Neural progenitor cell (in vitro differentiated cells): ENCODE data around the gene C3orf33.

Source experiments
- CTCF ChIP-seq: fragments of 200-600 bp; sonication (generic); IDR thresholded peaks from 2 replicates; pipeline ENCODE4 v1.5.1; 2017; ENCODE audit warnings: antibody characterized with exemption, mild to moderate bottlenecking
- EZH2 ChIP-seq: fragments of 200-600 bp; sonication (generic); IDR thresholded peaks from 2 replicates; pipeline ENCODE4 v1.6.1; 2017; ENCODE audit warnings: antibody characterized with exemption, mild to moderate bottlenecking, moderate library complexity
- EZH2phosphoT487 ChIP-seq: fragments of 200-600 bp; sonication (generic); IDR thresholded peaks from 2 replicates; pipeline ENCODE4 v1.6.1; 2017; ENCODE audit warnings: antibody characterized with exemption

GRCh38 chr3:155854141-155854940 is 48.3 kb upstream of the C3orf33 start, which contains the start of gene SLC33A1:
- TF ChIP-seq CTCF = no peak
- TF ChIP-seq EZH2 = no peak
- TF ChIP-seq EZH2phosphoT487 = no peak
